Measurements from ENCODE around the gene GARNL3. TPM values are rescaled to one million over a fixed set of nuclear protein-coding genes. Genes with fewer than 3 reads are reported as not detected.

The GARNL3 gene
- total RNA-seq, 1 donor from 2014 or later = 162 TPM

GRCh38 chr9:127386981-127387380 is 122.4 kb downstream of the GARNL3 start:
- H3K27me3 ChIP-seq = no peaks in the 10 kb centered on the region
- H3K9me3 ChIP-seq = no peaks in the 10 kb centered on the region
- intact Hi-C loops (cut with DNase I) = no loop called here
- peaks cover 0 to 5% of the 10 kb centered on the region in 2 donors for H3K4me1 ChIP-seq
- H3K36me3 ChIP-seq = peaks cover 12 to 34% of the 10 kb centered on the region in 2 donors
- no peak overlapping the region for H3K27ac ChIP-seq
- no peak for TF ChIP-seq CTCF (IDR thresholded peaks at IDR 0.05)
- DNase-seq (ENCODE audit: low spot score in 2 of 2) = no peak
- H3K4me3 ChIP-seq = no peak overlapping the region

- peak in 1 of 2 donors; percentile 71 for DNase-seq (ENCODE audit: low spot score in 2 of 2)
- intact Hi-C loops (cut with DNase I) = no loop called here
- no peaks in the 10 kb centered on the region for H3K27me3 ChIP-seq
Measured at GRCh38 chr9:127388037-127388855, 123.7 kb downstream of the GARNL3 start.

GRCh38 chr9:127388856-127389238 is 124.3 kb downstream of the GARNL3 start:
- no peaks in the 10 kb centered on the region for H3K27me3 ChIP-seq
- no peaks in the 10 kb centered on the region for H3K9me3 ChIP-seq
- H3K4me3 ChIP-seq = no peak overlapping the region
- peaks cover 17 to 44% of the 10 kb centered on the region in 2 donors for H3K36me3 ChIP-seq
- no peak for TF ChIP-seq CTCF (IDR thresholded peaks at IDR 0.05)
- H3K27ac ChIP-seq = peak overlapping the region; percentile 27 to 58
- peaks cover 0 to 5% of the 10 kb centered on the region in 2 donors for H3K4me1 ChIP-seq
- intact Hi-C loops (cut with DNase I) = no loop called here
- DNase-seq (ENCODE audit: low spot score in 2 of 2) = no peak

More at GRCh38 chr9:127388037-127388855, 123.7 kb downstream of the GARNL3 start:
- TF ChIP-seq CTCF (IDR thresholded peaks at IDR 0.05) = no peak
- H3K9me3 ChIP-seq = no peaks in the 10 kb centered on the region
- H3K36me3 ChIP-seq = peaks cover 17 to 44% of the 10 kb centered on the region in 2 donors
- H3K4me1 ChIP-seq = peaks cover 0 to 5% of the 10 kb centered on the region in 2 donors
- H3K27ac ChIP-seq = peak overlapping the region; percentile 27 to 58
- no peak overlapping the region for H3K4me3 ChIP-seq

GRCh38 chr9:127389381-127390247 is 125.0 kb downstream of the GARNL3 start:
- H3K4me1 ChIP-seq = peaks cover 0 to 5% of the 10 kb centered on the region in 2 donors
- no peaks in the 10 kb centered on the region for H3K27me3 ChIP-seq
- peak overlapping the region in 1 of 2 donors; percentile 58 for H3K27ac ChIP-seq
- no peak overlapping the region for H3K4me3 ChIP-seq
- H3K36me3 ChIP-seq = peaks cover 17 to 44% of the 10 kb centered on the region in 2 donors
- H3K9me3 ChIP-seq = no peaks in the 10 kb centered on the region
- TF ChIP-seq CTCF (IDR thresholded peaks at IDR 0.05) = no peak
- DNase-seq (ENCODE audit: low spot score in 2 of 2) = no peak
- intact Hi-C loops (cut with DNase I) = no loop called here

- intact Hi-C loops (cut with DNase I) = no loop called here
- Histone ChIP-seq H3K4me3 (no peak overlapping the region), H3K27ac (no peak overlapping the region), H3K9me3 (no peaks in the 10 kb centered on the region), H3K4me1 (peaks cover 0 to 5% of the 10 kb centered on the region in 2 donors), H3K36me3 (peaks cover 17 to 41% of the 10 kb centered on the region in 2 donors), H3K27me3 (no peaks in the 10 kb centered on the region)
- DNase-seq (ENCODE audit: low spot score in 2 of 2) = no peak
- no peak for TF ChIP-seq CTCF (IDR thresholded peaks at IDR 0.05)
Measured at GRCh38 chr9:127390248-127390545, 125.6 kb downstream of the GARNL3 start.
